Muscle layer of duodenum (tissue), 2 donors: ENCODE data around the gene FRMD3.

Experiments
- H3K27ac ChIP-seq: one replicate; pipeline ENCODE4 v1.7.0; 2013; ENCODE audit warnings: mild to moderate bottlenecking, low read length
- H3K27me3 ChIP-seq: one replicate; pipeline ENCODE4 v1.7.0; 2013; ENCODE audit warnings: low read depth, mild to moderate bottlenecking, control low read depth, low read length
- H3K36me3 ChIP-seq, 2 donors: one replicate each; pipeline ENCODE4 v1.7.0; 2013; ENCODE audit warnings: low read length in 2 of 2, control low read depth in 1 of 2, mild to moderate bottlenecking in 1 of 2; ENCODE audit not compliant: insufficient read depth in 2 of 2, control insufficient read depth in 1 of 2
- H3K4me1 ChIP-seq, 2 donors: one replicate each; pipeline ENCODE4 v1.7.0; 2013; ENCODE audit warnings: low read length in 2 of 2, mild to moderate bottlenecking in 2 of 2, control low read depth in 1 of 2, moderate library complexity in 1 of 2; ENCODE audit not compliant: insufficient read depth in 2 of 2, control insufficient read depth in 1 of 2
- H3K4me3 ChIP-seq, 2 donors: one replicate each; pipeline ENCODE4 v1.7.0; 2013; ENCODE audit warnings: low read length in 2 of 2, low read depth in 1 of 2, mild to moderate bottlenecking in 1 of 2
- H3K9me3 ChIP-seq, 2 donors: one replicate each; pipeline ENCODE4 v1.7.0; 2013; ENCODE audit warnings: low read length in 2 of 2, control low read depth in 1 of 2, mild to moderate bottlenecking in 1 of 2; ENCODE audit not compliant: control insufficient read depth in 1 of 2
- donor health status: healthy.

Gene FRMD3

DNA sequence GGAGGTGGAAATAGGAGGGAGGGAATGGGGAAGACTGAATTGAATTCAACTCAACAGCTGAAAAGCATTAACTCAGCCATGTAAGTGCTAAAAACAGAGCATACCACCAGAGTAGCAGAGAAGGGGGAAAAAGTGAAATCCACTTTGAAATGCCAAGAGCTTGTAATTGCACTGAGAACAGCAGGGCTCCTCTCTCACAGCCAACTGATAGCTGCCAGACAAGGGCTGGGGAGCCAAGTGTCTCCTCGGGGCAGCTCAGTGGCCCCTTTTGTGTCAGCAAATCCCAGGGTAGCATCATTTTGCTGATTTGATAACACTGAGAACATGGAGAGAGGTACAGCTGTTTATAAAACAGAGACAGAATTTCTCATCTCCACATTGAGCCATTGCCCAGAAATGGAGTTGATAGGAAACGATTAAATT lies 182.5 kb downstream of the FRMD3 start:
- H3K27me3 ChIP-seq = no peaks in the 10 kb centered on the region
- no peak overlapping the region for H3K4me3 ChIP-seq
- no peaks in the 10 kb centered on the region for H3K9me3 ChIP-seq
- no peaks in the 10 kb centered on the region for H3K36me3 ChIP-seq
- no peak overlapping the region for H3K27ac ChIP-seq
- H3K4me1 ChIP-seq = no peaks in the 10 kb centered on the region

DNA sequence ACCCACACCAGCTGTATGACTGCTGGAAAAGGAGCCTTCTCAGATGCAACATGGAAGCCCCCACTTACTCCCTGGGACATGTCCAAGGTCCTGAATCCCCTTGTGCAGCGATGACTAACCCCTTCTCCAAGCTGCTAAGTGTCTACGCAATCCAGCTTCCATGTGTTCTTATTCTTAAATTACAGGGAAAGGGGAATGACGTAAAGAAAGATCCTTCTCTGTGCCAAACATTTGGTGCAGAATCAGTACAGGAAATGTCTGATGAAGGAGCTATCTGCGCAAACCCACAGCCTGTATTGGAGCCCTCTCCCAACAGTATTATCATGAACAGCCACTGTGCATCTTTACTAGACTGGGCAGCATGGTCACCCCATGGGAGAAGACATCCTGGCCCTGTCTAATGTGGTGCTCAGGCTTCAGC lies 183.2 kb downstream of the FRMD3 start:
- no peaks in the 10 kb centered on the region for H3K4me1 ChIP-seq
- H3K27ac ChIP-seq = no peak overlapping the region
- no peak overlapping the region for H3K4me3 ChIP-seq
- no peaks in the 10 kb centered on the region for H3K36me3 ChIP-seq
- no peaks in the 10 kb centered on the region for H3K9me3 ChIP-seq
- H3K27me3 ChIP-seq = no peaks in the 10 kb centered on the region

DNA sequence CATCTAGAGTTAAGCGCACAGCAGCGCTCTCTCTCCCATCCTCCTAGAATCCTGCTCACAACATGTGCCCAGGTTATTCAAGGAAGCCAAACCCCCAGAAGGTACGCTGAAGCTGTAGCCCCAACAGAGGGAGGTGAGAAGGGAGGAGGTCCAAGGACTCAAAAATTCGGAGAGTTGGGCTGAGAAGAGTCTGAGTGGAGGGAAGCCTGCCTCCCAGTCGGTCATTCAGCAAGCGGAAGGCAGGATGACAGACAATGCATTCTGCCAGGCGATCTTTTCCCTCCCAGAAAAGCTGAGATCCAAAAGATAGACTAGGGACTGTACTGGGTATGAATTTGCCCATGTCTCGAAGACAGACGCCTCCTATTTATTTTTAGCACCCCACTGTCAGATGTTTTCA lies 189.2 kb downstream of the FRMD3 start:
- Histone ChIP-seq H3K27me3 (no peaks in the 10 kb centered on the region), H3K27ac (no peak overlapping the region), H3K4me3 (no peak overlapping the region), H3K4me1 (no peaks in the 10 kb centered on the region), H3K36me3 (no peaks in the 10 kb centered on the region), H3K9me3 (no peaks in the 10 kb centered on the region)

DNA sequence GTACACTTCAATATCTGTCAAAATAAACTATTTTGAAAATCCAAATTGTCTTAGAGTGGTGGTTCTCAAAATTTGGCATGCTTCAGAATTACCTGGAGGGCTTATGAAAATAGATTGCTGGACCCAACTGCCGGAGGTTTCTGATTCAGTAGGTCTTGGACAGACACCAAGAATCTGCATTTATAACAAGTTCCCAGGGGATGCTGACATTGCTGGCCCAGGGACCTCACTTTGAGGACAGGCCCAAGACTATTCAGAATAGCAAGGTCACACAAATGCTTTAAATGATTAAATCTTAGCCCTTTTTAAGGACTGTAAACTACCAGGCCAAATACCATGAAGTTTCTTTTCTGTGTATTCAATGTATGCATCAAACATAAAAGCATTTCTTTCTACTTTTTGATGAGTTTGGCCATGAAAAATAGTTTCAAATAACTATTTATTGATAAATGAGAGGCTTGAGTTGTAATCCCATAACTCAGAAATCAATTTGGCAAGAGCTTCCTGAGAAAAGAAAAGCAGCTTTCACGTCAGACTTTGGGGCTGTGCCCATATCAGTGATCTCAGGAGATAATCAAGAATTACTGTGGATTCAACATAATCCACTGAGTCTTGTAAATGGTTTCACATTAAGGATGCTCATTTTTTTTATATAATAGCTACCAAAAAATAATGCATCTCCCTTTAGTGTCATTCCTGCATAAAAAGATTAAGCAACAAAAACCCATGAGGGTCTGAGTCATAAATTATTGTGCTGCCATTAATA lies 191.4 kb downstream of the FRMD3 start:
- Histone ChIP-seq H3K27me3 (no peaks in the 10 kb centered on the region), H3K4me3 (no peak overlapping the region), H3K27ac (no peak overlapping the region), H3K4me1 (no peaks in the 10 kb centered on the region), H3K9me3 (no peaks in the 10 kb centered on the region), H3K36me3 (no peaks in the 10 kb centered on the region)

DNA sequence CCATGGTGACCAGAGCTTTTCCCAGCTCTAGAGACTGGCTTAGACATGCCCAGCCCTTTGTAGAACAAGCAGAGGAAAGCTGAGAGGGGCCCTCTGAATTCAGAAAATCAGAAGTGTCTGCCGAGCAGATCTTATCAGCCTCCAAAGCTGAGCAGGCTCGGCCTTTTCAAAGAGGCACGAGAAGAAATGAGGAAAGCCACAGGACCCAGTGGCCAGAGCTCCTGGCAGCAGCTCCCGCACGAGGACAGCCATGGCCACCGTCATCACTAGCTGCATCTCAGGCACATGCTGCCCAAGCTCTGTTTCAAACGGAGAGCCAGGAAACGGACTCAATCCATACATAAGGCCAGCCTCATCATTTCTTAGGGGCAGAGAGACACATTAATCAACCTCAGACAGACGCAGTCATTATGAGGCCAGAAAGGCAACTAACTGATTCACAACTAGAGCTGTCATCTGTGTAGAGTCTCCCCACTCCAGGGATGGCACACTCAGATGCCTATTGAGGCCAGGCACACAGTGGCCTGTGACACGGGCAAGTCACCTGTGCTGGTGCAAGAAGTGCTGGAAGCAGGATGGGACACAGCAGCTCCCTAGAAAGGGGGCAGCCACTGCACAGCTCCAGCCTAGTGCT lies 194.7 kb downstream of the FRMD3 start:
- H3K27ac ChIP-seq = no peak overlapping the region
- H3K27me3 ChIP-seq = no peaks in the 10 kb centered on the region
- no peak overlapping the region for H3K4me3 ChIP-seq
- no peaks in the 10 kb centered on the region for H3K9me3 ChIP-seq
- no peaks in the 10 kb centered on the region for H3K36me3 ChIP-seq
- no peaks in the 10 kb centered on the region for H3K4me1 ChIP-seq

DNA sequence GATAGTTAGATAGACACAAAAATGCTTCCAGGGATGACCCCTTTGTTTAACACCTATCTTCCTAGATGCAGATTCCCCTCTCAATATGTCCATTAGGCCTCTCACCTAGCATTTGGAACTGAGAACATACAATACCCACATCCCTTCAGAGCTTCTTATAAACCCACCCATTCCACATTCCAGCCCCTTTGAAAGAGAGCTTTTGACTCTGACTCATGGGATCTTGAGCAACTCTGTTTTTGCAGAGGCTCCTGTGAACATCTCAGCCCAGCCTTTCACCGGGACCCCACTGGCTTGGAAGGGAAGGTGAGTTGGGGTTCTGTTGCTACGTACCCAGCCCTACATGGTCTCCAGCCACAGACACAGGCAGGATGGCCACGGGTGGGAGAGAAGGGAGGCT lies 195.5 kb downstream of the FRMD3 start:
- H3K4me1 ChIP-seq = no peaks in the 10 kb centered on the region

DNA sequence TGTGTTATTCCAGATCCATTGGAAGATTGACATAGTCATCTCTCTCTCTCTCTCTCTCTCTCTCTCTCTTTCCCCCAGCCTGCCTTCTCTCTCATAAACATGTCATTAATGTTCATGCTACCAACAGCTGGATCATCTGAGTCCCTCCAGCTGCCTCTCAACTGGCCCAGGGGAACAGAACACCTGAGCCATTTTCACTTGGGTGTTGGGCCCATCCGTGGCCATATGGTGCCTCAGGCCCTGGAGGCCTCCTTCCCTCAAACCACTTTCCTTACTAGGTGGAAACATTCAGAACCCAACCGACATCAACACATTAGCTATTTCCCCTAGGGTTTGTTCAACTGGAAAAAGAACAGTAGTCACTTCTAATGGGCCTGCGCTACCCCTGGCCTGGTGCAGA lies 196.2 kb downstream of the FRMD3 start:
- Histone ChIP-seq H3K27me3 (no peaks in the 10 kb centered on the region), H3K9me3 (no peaks in the 10 kb centered on the region), H3K4me1 (no peaks in the 10 kb centered on the region), H3K27ac (no peak overlapping the region), H3K36me3 (no peaks in the 10 kb centered on the region), H3K4me3 (no peak overlapping the region)

More for the DNA sequence above, 195.5 kb downstream of the FRMD3 start:
- Histone ChIP-seq H3K27ac (no peak overlapping the region), H3K9me3 (no peaks in the 10 kb centered on the region), H3K36me3 (no peaks in the 10 kb centered on the region), H3K4me3 (no peak overlapping the region), H3K27me3 (no peaks in the 10 kb centered on the region)

DNA sequence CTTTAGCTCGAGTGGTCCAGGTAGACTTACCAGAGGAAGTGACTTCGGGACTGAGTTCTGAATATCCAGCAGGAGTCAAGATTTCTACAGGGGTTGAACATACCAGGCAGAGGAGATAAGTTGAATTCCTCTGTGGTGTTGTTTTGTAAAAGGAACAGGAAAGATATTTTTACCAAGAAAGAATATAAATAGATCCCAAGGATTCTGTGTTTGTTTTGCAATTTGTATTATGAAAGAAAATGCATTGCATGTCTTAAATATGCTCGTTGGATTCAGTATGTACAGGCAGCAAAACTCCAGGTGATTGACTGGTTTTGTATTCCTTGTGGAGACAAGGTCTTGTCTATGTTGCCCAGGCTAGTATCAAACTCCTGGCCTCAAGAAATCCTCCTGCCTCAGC lies 197.8 kb downstream of the FRMD3 start:
- Histone ChIP-seq H3K27me3 (no peaks in the 10 kb centered on the region), H3K27ac (no peak overlapping the region)

DNA sequence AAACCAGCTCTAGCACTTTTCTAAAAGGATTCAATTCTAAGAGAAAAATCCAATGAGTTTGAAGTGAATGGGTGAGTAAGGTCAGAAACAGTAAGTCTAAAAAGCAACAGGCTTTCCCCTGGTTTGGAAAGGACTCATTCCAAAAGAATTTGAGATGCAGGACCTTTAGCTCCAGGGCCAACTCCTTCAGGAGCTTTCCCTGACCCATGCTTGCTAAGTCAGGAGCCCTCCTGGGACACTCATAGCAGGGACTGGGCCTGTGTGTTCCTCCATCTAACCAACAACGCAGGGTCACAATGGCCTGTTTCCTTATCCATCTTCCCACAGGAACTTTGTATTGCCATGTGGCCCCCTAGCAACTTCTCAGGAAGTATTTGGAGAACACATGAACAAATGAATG lies 198.8 kb downstream of the FRMD3 start:
- no peaks in the 10 kb centered on the region for H3K4me1 ChIP-seq
- H3K27ac ChIP-seq = no peak overlapping the region
- no peaks in the 10 kb centered on the region for H3K9me3 ChIP-seq
- no peaks in the 10 kb centered on the region for H3K36me3 ChIP-seq
- H3K27me3 ChIP-seq = no peaks in the 10 kb centered on the region
- no peak overlapping the region for H3K4me3 ChIP-seq

More for the DNA sequence above, 197.8 kb downstream of the FRMD3 start:
- Histone ChIP-seq H3K4me3 (no peak overlapping the region), H3K9me3 (no peaks in the 10 kb centered on the region), H3K4me1 (no peaks in the 10 kb centered on the region), H3K36me3 (no peaks in the 10 kb centered on the region)

DNA sequence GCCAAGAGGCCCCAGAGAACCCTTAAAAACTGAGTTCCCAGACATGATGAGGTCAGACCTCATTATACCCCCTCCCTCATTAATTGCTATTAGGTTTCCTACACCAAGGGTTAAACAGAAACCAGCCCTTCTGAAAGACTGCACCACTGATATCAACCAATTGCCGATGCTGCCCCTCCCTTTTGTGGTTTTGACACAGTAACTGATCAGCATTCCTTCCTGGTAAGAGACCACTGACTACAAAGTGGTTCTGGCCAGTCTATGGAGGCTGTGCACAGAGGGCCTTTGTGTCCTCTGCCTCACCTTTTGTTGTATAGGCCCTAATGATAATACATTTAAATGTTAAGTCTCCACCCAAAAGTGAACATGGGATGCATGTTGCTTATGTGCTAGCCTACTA lies 201.5 kb downstream of the FRMD3 start:
- Histone ChIP-seq H3K27me3 (no peaks in the 10 kb centered on the region), H3K4me1 (no peaks in the 10 kb centered on the region), H3K27ac (no peak overlapping the region), H3K36me3 (no peaks in the 10 kb centered on the region), H3K9me3 (no peaks in the 10 kb centered on the region), H3K4me3 (no peak overlapping the region)

DNA sequence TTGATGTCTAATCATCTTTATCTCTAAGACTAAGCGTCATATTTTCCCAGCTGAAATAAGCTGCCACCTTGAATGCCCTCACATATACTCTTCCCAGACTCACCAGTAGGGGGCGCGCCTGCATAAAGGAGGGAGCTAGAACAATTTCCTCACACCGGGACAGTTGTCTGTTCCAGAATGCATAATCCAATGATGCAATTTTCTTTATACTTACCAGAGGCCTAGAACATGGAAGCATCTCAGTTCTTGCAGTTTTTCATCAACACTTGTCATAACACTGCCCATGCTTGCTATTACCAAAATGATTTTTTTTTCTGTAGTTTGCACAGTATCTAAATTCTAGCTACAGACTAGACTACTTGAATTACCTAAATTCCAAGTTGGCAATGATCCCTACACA lies 203.9 kb downstream of the FRMD3 start:
- Histone ChIP-seq H3K36me3 (no peaks in the 10 kb centered on the region), H3K27ac (no peak overlapping the region), H3K27me3 (no peaks in the 10 kb centered on the region), H3K4me3 (no peak overlapping the region), H3K9me3 (no peaks in the 10 kb centered on the region), H3K4me1 (no peaks in the 10 kb centered on the region)
